H1 (cell line): ENCODE results near the gene CACNA1G. TPM values are rescaled to one million over a fixed set of nuclear protein-coding genes. Genes with fewer than 3 reads are reported as not detected.

Experiments used
- CTCF ChIA-PET: fragments of 300-600 bp; sonication (Branson Sonifier 250); formaldehyde crosslinking; loops from one replicate; lab custom pipeline; 2021; ENCODE audit not compliant: partially characterized antibody; lab: Charles Lee
- POLR2A ChIA-PET: fragments of 300-600 bp; sonication (Branson Sonifier 250); formaldehyde crosslinking; loops from one replicate; lab custom pipeline; 2021; ENCODE audit warnings: inconsistent platforms; ENCODE audit not compliant: partially characterized antibody; lab: Charles Lee
- DNase-seq, 2 experiments: peaks; one replicate each; pipeline versions ENCODE4 v3.0.0 to v3.0.0-alpha.2; 2010 to 2022; ENCODE audit warnings: low spot score in 2 of 2, low read depth in 1 of 2, mixed read lengths in 1 of 2
- FAIRE-seq: peaks from 2 replicates; lab custom pipeline; 2011; peaks lifted over from hg19 to GRCh38; lab: Jason Lieb, UNC
- H2AFZ ChIP-seq: 2 replicates; pipeline ENCODE4 v1.8.1; 2012; ENCODE audit warnings: low read length, inconsistent platforms
- H2AK5ac ChIP-seq: 2 replicates; pipeline ENCODE4 v1.6.1; 2013; ENCODE audit warnings: low read depth, low read length
- H2BK120ac ChIP-seq: replicated peaks from 2 replicates; pipeline ENCODE3; 2013; ENCODE audit warnings: low read depth, low read length, inconsistent platforms
- H2BK12ac ChIP-seq: 2 replicates; pipeline ENCODE4 v1.6.1; 2013; ENCODE audit warnings: low read depth, low read length
- H2BK15ac ChIP-seq: 2 replicates; pipeline ENCODE4 v1.6.1; 2013; ENCODE audit warnings: low read length
- H2BK20ac ChIP-seq: 2 replicates; pipeline ENCODE4 v1.6.1; 2013; ENCODE audit warnings: low read length
- H2BK5ac ChIP-seq: 2 replicates; pipeline ENCODE4 v1.6.1; 2013; ENCODE audit warnings: low read depth, low read length
- H3K14ac ChIP-seq: 2 replicates; pipeline ENCODE4 v1.6.1; 2013; ENCODE audit warnings: inconsistent platforms; ENCODE audit not compliant: insufficient read length
- H3K18ac ChIP-seq: 2 replicates; pipeline ENCODE4 v1.6.1; 2013; ENCODE audit warnings: low read length; ENCODE audit errors: extremely low read depth
- H3K23ac ChIP-seq: 2 replicates; pipeline ENCODE4 v1.6.1; 2013; ENCODE audit warnings: inconsistent platforms; ENCODE audit not compliant: insufficient read length
- H3K23me2 ChIP-seq: 2 replicates; pipeline ENCODE4 v1.6.1; 2013; ENCODE audit warnings: low read depth, low read length
- H3K27ac ChIP-seq: 2 replicates; pipeline ENCODE4 v1.6.1; 2011; ENCODE audit warnings: low read depth, low read length, inconsistent platforms
- H3K27me3 ChIP-seq, 4 experiments: replicated peaks in 1 of 4; 1 replicate in 1 of 4; 2 replicates in 3 of 4; pipeline versions ENCODE4 v1.6.1 to v1.8.1; 2011 to 2013; ENCODE audit warnings: low read length in 3 of 4, mild to moderate bottlenecking in 3 of 4, inconsistent platforms in 2 of 4, mixed read lengths in 2 of 4, moderate library complexity in 1 of 4; ENCODE audit not compliant: control insufficient read depth in 3 of 4, insufficient read depth in 3 of 4; ENCODE audit errors: extremely low read depth in 1 of 4
- H3K36me3 ChIP-seq, 4 experiments: 2 replicates each; pipeline versions ENCODE4 v1.6.1 to v1.8.1; 2011 to 2013; ENCODE audit warnings: mild to moderate bottlenecking in 4 of 4, low read length in 3 of 4, moderate library complexity in 2 of 4, control low read depth in 1 of 4, inconsistent platforms in 1 of 4; ENCODE audit not compliant: insufficient read depth in 4 of 4, control insufficient read depth in 2 of 4
- H3K4ac ChIP-seq: replicated peaks from 2 replicates; pipeline ENCODE3; 2013; ENCODE audit warnings: low read length, low read depth, mixed read lengths, inconsistent platforms; ENCODE audit not compliant: insufficient read length
- H3K4me1 ChIP-seq, 4 experiments: replicated peaks in 1 of 4; 1 replicate in 1 of 4; 2 replicates in 3 of 4; pipeline versions ENCODE4 v1.6.1 to v1.8.1; 2011 to 2013; ENCODE audit warnings: low read length in 3 of 4, inconsistent platforms in 2 of 4, mixed read lengths in 1 of 4; ENCODE audit not compliant: insufficient read depth in 4 of 4, control insufficient read depth in 3 of 4
- H3K4me2 ChIP-seq, 2 experiments: 2 replicates each; pipeline versions ENCODE4 v1.6.1 to v1.8.1; 2011 to 2013; ENCODE audit warnings: low read depth in 2 of 2, low read length in 2 of 2, control low read depth in 1 of 2, inconsistent platforms in 1 of 2, mild to moderate bottlenecking in 1 of 2; ENCODE audit not compliant: insufficient read depth in 1 of 2
- H3K4me3 ChIP-seq, 4 experiments: fragments of 200-600, 300-600 bp in 1 of 4; sonication (generic), shearing (Covaris generic), sonication (Bioruptor Twin) in 1 of 4; 2 replicates each; pipeline versions ENCODE4 v1.5.1 to v1.8.1; 2011 to 2016; ENCODE audit warnings: low read length in 4 of 4, low read depth in 3 of 4, control low read depth in 2 of 4, inconsistent platforms in 2 of 4, mild to moderate bottlenecking in 2 of 4, mixed read lengths in 1 of 4, moderate library complexity in 1 of 4; ENCODE audit not compliant: insufficient read depth in 2 of 4; ENCODE audit errors: extremely low read depth in 1 of 4
- H3K56ac ChIP-seq: replicated peaks from 2 replicates; pipeline ENCODE3; 2013; ENCODE audit warnings: low read depth, mild to moderate bottlenecking, mixed read lengths, low read length, inconsistent platforms; ENCODE audit not compliant: insufficient read length
- H3K79me1 ChIP-seq: 2 replicates; pipeline ENCODE4 v1.6.1; 2013; ENCODE audit warnings: low read depth, low read length, control low read depth
- H3K79me2 ChIP-seq, 2 experiments: 2 replicates each; pipeline versions ENCODE4 v1.6.1 to v1.8.1; 2012 to 2013; ENCODE audit warnings: low read length in 2 of 2, mild to moderate bottlenecking in 2 of 2, inconsistent platforms in 1 of 2; ENCODE audit not compliant: insufficient read depth in 2 of 2, control insufficient read depth in 1 of 2
- H3K9ac ChIP-seq, 4 experiments: replicated peaks in 1 of 4; 1 replicate in 1 of 4; 2 replicates in 3 of 4; pipeline versions ENCODE4 v1.6.1 to v1.8.1; 2011 to 2013; ENCODE audit warnings: low read depth in 3 of 4, low read length in 3 of 4, control low read depth in 2 of 4, mild to moderate bottlenecking in 2 of 4, moderate library complexity in 2 of 4, inconsistent platforms in 1 of 4; ENCODE audit errors: extremely low read depth in 1 of 4
- H3K9me3 ChIP-seq, 2 experiments: 2 replicates each; pipeline versions ENCODE4 v1.6.1 to v1.8.1; 2012 to 2013; ENCODE audit warnings: mild to moderate bottlenecking in 2 of 2, moderate library complexity in 2 of 2, control low read depth in 1 of 2, inconsistent platforms in 1 of 2, low read depth in 1 of 2, low read length in 1 of 2, mixed read lengths in 1 of 2; ENCODE audit not compliant: insufficient read depth in 2 of 2
- H4K20me1 ChIP-seq, 2 experiments: replicated peaks in 1 of 2; 2 replicates each; pipeline versions ENCODE3 to v1.8.1; 2011 to 2013; ENCODE audit warnings: inconsistent platforms in 2 of 2, low read length in 2 of 2, mild to moderate bottlenecking in 1 of 2; ENCODE audit not compliant: insufficient read depth in 2 of 2, control insufficient read depth in 1 of 2
- H4K5ac ChIP-seq: 2 replicates; pipeline ENCODE4 v1.6.1; 2013; ENCODE audit warnings: low read length, low read depth, mixed read lengths, inconsistent platforms; ENCODE audit not compliant: insufficient read length
- H4K8ac ChIP-seq: 2 replicates; pipeline ENCODE4 v1.8.0; 2013; ENCODE audit warnings: mild to moderate bottlenecking, moderate library complexity, low read length, inconsistent platforms; ENCODE audit not compliant: insufficient read depth; ENCODE audit errors: extremely low read depth
- H4K91ac ChIP-seq: replicated peaks from 2 replicates; pipeline ENCODE3; 2013; ENCODE audit warnings: low read length, mixed read lengths, inconsistent platforms; ENCODE audit not compliant: insufficient read length
- CTBP2 ChIP-seq: IDR thresholded peaks from 2 replicates; pipeline ENCODE4 v1.7.0; 2011; ENCODE audit warnings: borderline replicate concordance, mild to moderate bottlenecking, moderate library complexity, mixed read lengths, low read length; ENCODE audit not compliant: insufficient read depth, insufficient read length
- RBBP5 ChIP-seq: IDR thresholded peaks from 2 replicates; pipeline ENCODE4 v1.7.1; 2012; ENCODE audit warnings: low read depth, mild to moderate bottlenecking, inconsistent platforms, low read length, moderate library complexity, borderline replicate concordance
- RXRA ChIP-seq: IDR thresholded peaks from 2 replicates; pipeline ENCODE4 v1.6.1; 2011; ENCODE audit warnings: low read depth, mild to moderate bottlenecking, low read length, moderate library complexity; ENCODE audit not compliant: insufficient read depth
- TAF7 ChIP-seq: optimal IDR thresholded peaks from 2 replicates; pipeline ENCODE3; 2011; ENCODE audit warnings: low read depth, mild to moderate bottlenecking, inconsistent platforms, low read length, moderate library complexity, borderline replicate concordance
- WGBS, 2 experiments: shearing (Covaris generic) in 1 of 2; methylation state at CpG; one replicate each; pipeline versions ENCODE4 v1.1.6 to v1.1.7; 2013 to 2015; ENCODE audit warnings: low lambda C conversion rate in 2 of 2, mixed read lengths in 2 of 2, inconsistent platforms in 1 of 2, low coverage in 1 of 2, missing lambda C conversion rate in 1 of 2; ENCODE audit not compliant: insufficient replicate concordance in 2 of 2, insufficient coverage in 1 of 2, insufficient read length in 1 of 2; ENCODE audit errors: extremely low coverage in 1 of 2, missing lambda C conversion rate in 1 of 2; 5-methylcytosine and 5-hydroxymethylcytosine counted together
- polyA plus RNA-seq, 7 experiments: library from polyadenylated mRNA; depleted of rRNA in 3 of 7; stranded (reverse) in 5 of 7; unstranded in 2 of 7; fragments of >200 nt in 5 of 7; fragments of 200-250 nt in 2 of 7; gene quantifications; 1 replicate in 5 of 7; 2 replicates in 1 of 7; 4 replicates in 1 of 7; pipeline versions ENCODE4 v1.2.1 to v1.2.3, GENCODE V29; 2011 to 2013; ENCODE audit warnings: missing spikeins in 2 of 7, mixed read lengths in 2 of 7
- total RNA-seq: library from RNA; stranded (reverse); fragmentation: NEBNext Ultra II Directional; extraction: Animal tissue kit (Norgen Biotek cat#: 25700); gene quantifications from 2 replicates; pipeline ENCODE4 v1.2.1, GENCODE V29; 2021

The CACNA1G gene
- total and polyA plus RNA-seq, 2 of the 8 experiments (the other 6 are each of a cell fraction or from before 2014, with no cell fraction given) = 2.9 to 4.9 TPM

GRCh38 chr17:50527155-50527762, 33.3 kb upstream of the CACNA1G start:
- CTCF ChIA-PET = interaction anchor here (0.7 to 2.7 kb wide), 6 partner anchors 11 to 1161 kb away, joined by 3 to 13 read pairs (median 6); no protein-coding TSS in a partner anchor
- Histone ChIP-seq H2BK5ac (no peak overlapping the region), H3K4me2 (no peak overlapping the region; a peak in 1 of 4 replicates), H3K36me3 (no peaks in the 10 kb centered on the region), H3K9me3 (no peaks in the 10 kb centered on the region), H3K4me3 (no peak overlapping the region), H3K9ac (no peak overlapping the region), H4K5ac (peak overlapping the region; percentile 10), H2BK120ac (no peak overlapping the region), H2BK12ac (no peak overlapping the region), H3K79me2 (no peaks in the 10 kb centered on the region), H2AK5ac (no peak overlapping the region), H3K23ac (no peak overlapping the region), H2BK20ac (peak overlapping the region; percentile 61; the same call in 1 of the 2 replicates), H3K4ac (no peak overlapping the region), H3K56ac (no peak overlapping the region), H2AFZ (no peak overlapping the region), H4K8ac (no peak overlapping the region; the same call in 1 of the 2 replicates), H3K27ac (no peak overlapping the region), H4K20me1 (no peaks in the 10 kb centered on the region), H3K79me1 (no peaks in the 10 kb centered on the region), H4K91ac (no peak overlapping the region), H3K23me2 (no peaks in the 10 kb centered on the region; the same call in 1 of the 2 replicates), H3K4me1 (peaks cover 3 to 10% (median 6%) of the 10 kb centered on the region in 4 experiments; a peak in 6 of 7 replicates), H3K27me3 (peaks cover 0 to 5% (median 0%) of the 10 kb centered on the region in 4 experiments; a peak in 2 of 7 replicates), H3K14ac (no peak overlapping the region), H2BK15ac (no peak overlapping the region), H3K18ac (peak overlapping the region; percentile 32; the same call in 1 of the 2 replicates)
- POLR2A ChIA-PET = interaction anchor here (0.7 to 1.3 kb wide), 2 partner anchors 9 to 48 kb away, joined by 3 read pairs; no protein-coding TSS in a partner anchor
- DNase-seq (no peak), FAIRE-seq (no peak)
- WGBS, 2 experiments = 68% methylated on average over 4 of the region's 5 CpGs; no CpG with 5 or more reads in 1 of the 2 experiments
- TF ChIP-seq CTBP2 = no peak
- TF ChIP-seq RXRA = no peak
- no peak for TF ChIP-seq TAF7
- TF ChIP-seq RBBP5 = no peak
